Right ventricle myocardium superior (tissue), 1 donor: Measurements from ENCODE around the gene ZNF48. TPM values are rescaled to one million over a fixed set of nuclear protein-coding genes. Genes with fewer than 3 reads are reported as not detected.
A peak's percentile ranks its signal among the peaks of the same experiment; 100 is the strongest.
"Not testable (repeated sequence)": the region's sequence is repeated elsewhere in the genome, so short reads cannot be mapped to it uniquely, and the experiment has no call there.

ENCODE experiments used
- ATAC-seq: fragments of 200-7000 bp; cut with Tn5 transposase; one replicate; pipeline ENCODE4 v1.9.1; 2020; ENCODE audit warnings: mild to moderate bottlenecking; ENCODE audit not compliant: poor library complexity
- DNase-seq: peaks from one replicate; pipeline ENCODE4 v3.0.0-alpha.2; 2020
- intact Hi-C: fragments of 100-400 bp; cut with DNase I; formaldehyde crosslinking; loops from one replicate; pipeline ENCODE4 v1.11.2; 2022
- total RNA-seq: library from RNA; stranded (reverse); fragmentation: NEBNext Ultra II Directional; extraction: Animal tissue kit (Norgen Biotek cat#: 25700); gene quantifications from one replicate; pipeline ENCODE4 v1.2.1, GENCODE V29; 2021
- donor health status: DM: no; HTN: yes; CAD: no; lungs with severe emphysema.

ZNF48 gene
- total RNA-seq, 1 donor from 2014 or later, result 5.1 TPM

DNA sequence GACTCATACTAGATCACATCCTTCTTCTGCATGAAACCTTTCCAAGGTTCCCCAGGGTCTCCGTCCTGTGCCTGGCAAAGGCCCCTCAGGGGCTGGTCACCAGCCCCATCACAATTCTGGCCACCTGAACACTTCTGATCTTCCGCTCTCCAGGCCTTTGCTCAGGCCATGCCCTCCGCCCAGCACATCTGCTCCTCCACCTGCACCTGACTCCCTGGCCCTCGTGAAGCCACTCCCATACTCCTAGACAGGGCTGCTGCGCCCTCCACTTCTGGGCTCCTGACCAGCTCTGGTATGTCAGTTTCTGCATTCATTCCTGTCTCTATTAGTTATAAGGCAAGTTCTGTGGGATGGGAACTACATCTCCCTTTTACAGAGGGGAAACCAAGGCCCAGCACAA is 22.5 kb upstream of the ZNF48 start:
- ATAC-seq (no peak), DNase-seq (no peak)
- intact Hi-C loops, result no loop called here

DNA sequence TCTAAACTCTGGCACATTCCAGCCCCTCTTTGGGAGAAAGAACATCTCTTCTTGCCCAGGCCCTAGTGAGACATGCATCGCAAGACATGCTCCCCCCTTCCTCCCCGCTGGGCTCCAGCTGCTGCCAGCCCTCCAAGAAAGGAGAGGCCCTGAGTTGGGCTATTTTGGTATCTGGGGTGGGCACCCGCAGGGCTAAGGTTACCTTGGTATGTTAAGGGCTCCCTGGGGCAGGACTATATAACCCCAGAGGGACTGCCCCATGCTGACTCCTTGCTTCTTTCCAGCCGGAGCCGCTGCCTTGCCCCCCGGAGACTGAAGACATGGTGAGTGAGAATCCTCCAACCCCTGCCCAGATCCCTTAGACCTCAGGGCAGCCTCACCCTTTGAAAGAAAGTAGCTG is 20.7 kb upstream of the ZNF48 start, which contains the start of gene MYL11:
TSS of gene MYL11 (plus strand) at position 265 of the 400 bp plus-strand sequence. CDS start at position 321, 56 bp downstream.
- ATAC-seq, result no peak
- no peak for DNase-seq
- intact Hi-C loops, result no loop called here

DNA sequence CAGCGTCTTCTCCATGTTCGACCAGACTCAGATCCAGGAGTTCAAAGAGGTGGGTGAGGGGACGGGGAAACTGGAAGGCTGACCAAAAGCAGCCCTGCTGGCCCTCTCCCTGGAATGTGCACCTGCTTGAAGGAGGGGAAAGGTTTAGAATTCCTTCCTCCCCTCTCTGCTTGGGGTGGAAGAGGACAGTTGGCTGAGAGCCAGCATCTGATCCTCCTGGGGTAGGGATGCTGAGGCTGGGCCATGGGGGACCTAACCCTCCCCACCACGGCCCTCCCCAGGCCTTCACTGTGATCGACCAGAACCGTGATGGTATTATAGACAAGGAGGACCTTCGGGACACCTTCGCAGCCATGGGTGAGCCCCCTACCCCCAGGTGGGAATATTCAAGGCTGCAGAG is 19.4 kb upstream of the ZNF48 start:
- intact Hi-C loops, result no loop called here
- DNase-seq (no peak), ATAC-seq (no peak)

DNA sequence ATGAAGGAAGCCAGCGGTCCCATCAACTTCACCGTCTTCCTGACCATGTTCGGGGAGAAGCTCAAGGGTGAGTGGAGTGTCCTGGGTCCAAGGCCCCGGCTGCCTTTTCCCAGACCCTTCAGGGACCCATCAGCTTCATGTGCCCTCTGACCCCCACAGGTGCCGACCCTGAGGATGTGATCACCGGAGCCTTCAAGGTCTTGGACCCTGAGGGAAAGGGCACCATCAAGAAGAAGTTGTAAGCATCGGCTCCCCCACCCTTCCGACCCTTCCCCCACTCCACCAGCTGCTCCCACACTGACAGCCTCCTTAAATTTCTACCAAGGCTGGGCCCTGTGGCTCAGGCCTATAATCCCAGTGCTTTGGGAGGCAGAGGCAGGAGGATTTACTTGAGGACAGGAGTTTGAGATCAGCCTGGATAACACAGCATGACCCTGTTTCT is 18.7 kb upstream of the ZNF48 start:
- DNase-seq, result no peak
- intact Hi-C loops, result no loop called here
- no peak for ATAC-seq

DNA sequence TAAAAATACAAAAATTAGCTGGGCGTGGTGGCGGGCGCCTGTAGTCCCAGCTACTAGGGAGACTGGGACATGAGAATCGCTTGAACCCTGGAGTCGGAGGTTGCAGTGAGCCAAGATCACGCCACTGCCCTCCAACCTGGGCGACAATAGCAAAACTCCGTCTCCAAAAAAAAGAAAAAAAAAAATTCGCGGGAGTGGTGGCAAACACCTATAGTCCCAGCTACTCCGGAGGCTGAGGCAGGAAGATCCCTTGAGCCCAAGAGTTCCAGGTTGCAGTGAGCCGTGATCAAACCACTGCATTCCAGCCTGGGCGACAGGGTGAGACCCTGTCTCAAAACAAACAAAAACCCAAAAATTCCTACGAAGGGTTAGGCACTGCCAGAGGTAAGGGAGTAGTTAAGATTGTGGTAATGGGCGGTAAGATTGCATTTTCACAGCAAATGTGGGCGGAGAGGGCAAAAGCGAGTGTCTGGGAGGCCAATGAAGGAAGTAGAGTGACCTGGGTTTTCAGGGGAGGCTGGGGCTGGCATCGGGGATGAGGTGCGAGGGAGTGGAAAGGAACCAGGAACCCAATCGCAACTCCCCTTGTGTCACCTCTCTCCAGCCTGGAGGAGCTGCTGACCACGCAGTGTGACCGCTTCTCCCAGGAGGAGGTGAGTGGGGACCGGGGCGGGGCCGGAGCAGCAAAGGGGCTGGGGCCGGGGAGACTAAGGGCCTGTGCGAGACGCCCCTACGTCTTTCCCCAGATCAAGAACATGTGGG is 18.0 kb upstream of the ZNF48 start:
- intact Hi-C loops, result no loop called here
- DNase-seq (no peak), ATAC-seq (no peak)

DNA sequence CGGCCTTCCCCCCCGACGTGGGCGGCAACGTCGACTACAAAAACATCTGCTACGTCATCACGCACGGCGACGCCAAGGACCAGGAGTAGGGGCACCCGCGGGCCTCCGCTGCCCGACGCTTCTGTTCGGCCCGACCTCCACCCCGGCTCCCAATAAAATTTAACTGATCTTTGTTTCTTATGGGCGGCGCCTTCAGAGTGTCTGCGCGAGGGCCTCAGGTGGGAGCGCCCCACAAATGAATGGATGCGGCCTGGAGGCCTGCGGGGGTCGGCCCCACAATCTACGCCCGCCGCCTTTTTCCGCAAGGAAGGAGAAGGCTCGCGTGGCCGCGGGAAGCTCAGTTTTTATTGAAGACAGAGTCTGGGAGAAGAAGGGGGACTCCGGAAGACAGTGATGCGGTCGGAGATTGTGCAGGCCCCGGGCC is 17.4 kb upstream of the ZNF48 start:
- ATAC-seq (peak; percentile 84), DNase-seq (peak; percentile 99)
- intact Hi-C loops, result no loop called here

DNA sequence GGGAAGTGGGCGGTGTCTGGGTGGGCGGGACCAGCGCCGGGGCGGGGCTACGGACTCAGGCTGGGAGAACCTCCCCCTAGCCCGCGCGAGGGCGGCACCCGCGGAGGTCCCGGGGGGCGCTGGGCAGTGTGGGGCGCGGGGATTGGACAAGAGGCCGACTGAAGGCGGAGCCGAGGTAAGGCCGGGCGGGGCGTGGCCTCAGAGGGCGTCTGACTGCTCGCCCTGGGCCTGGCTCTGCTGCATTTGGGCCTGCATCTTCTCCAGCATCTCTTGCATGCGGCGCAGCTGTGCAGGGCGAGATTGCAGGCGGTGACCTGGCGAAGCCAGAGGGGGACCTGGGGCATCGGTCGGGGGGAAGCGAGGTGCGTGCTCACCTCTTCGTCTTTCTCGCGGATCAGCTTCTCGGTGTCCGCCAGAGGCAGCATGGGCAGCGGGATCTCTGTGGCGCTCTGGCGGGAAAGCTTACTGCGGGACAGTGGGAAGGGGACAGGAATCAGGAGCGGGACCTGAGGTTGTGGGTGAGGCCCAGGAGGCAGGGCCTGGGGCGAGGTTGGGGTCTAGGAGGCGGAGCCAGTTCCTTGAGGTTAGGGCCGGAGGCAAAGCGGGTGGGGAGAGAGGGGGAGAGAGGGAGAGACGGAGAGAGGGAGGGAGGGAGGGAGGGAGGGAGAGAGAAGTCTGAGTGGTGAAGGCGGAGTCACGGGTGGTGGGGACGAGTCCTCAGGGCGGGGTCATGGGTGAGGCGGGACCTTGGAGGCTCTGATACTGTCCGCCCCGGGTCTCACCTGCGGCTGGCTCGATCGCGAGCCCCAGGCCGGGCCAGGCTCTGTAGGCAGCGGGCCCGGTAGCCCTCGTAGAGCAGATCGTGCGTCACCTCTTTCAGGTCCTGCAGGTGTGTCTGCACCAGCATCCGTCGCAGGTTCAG is 16.7 kb upstream of the ZNF48 start:
- intact Hi-C loops, result no loop called here
- ATAC-seq, result peak; percentile 97
- peak; percentile 99 for DNase-seq

DNA sequence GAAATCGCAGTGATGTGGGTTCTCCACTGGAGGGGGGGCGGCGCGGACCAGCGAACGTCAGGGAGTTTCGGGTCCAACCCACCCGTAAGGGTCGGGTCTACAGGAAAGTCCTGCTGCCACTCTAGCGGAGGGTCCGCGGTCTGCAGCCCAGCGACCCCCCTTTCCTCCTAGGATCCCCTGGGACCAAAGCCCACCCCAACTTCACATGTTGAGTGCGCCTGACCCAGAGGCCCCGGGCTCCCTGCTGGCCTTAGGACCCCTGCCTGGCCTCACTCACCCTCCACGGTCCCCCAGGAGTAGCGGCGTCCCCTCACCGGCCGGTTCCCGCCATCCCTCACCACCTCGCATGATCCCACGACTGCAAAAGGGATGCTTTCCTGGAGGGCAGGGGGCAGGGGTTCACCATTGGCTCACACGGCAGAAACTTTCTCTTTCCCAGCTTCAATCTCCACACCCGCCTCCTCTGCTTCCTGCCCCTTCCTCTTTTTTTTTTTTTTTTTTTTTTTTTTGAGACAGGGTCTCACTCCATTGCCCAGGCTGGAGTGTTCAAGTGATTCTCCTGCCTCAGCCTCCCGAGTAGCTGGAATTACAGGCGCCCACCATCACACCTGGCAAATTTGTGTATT is 15.9 kb upstream of the ZNF48 start:
- intact Hi-C loops, result no loop called here
- no peak for ATAC-seq
- DNase-seq, result no peak

DNA sequence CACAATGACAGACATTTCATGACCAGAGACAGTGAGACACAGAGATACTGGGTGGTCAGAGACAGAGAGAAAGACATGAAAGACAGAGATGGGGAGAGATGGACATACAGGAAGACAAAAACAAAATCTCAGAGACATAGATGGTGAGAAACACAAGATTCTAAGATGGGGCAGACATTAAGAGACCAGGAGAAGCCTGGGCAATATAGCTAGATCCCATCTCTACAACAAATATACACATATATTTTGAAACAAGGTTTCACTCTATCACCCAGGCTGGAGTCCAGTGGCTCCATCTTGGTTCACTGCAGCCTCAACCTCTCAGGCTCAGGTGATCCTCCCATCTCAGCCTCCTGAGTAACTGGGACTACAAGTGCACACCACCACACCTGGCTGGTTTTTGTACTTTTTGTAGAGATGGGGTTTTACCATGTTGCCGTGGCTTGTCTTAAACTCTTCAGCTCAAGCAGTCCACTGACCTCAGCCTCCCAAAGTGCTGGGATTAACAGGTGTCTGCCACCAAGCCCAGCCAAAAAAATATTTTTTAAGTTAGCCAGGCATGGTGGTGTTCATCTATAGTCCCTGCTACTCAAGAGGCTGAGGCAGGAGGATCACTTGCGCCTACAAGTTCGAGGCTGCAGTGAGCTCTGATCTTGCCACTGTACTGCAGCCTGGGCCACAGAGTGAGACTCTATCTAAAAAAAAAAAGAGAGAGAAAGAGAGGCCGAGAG is 15.0 kb upstream of the ZNF48 start:
- ATAC-seq, result no peak
- no peak for DNase-seq
- intact Hi-C loops, result no loop called here

DNA sequence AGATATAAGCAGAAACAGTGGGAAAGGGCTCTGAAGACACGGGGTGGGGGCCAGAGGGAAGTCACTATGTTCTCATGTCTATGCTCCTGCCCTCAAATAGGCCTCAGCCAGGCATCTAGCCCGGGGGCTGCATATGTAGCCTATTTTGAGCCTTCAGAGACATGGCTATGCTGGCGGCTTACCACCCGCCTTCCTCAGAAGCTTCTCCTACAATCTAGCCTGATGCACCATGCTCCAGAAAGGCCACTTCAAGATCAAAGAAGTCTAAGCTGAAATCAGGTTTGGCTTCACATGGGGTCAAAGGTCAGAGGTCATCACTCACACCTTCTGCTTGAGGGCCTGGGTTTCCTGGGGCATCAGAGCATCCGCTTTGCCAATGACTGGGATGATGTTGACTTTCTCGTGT is 14.4 kb upstream of the ZNF48 start:
- no peak for ATAC-seq
- DNase-seq, result no peak

DNA sequence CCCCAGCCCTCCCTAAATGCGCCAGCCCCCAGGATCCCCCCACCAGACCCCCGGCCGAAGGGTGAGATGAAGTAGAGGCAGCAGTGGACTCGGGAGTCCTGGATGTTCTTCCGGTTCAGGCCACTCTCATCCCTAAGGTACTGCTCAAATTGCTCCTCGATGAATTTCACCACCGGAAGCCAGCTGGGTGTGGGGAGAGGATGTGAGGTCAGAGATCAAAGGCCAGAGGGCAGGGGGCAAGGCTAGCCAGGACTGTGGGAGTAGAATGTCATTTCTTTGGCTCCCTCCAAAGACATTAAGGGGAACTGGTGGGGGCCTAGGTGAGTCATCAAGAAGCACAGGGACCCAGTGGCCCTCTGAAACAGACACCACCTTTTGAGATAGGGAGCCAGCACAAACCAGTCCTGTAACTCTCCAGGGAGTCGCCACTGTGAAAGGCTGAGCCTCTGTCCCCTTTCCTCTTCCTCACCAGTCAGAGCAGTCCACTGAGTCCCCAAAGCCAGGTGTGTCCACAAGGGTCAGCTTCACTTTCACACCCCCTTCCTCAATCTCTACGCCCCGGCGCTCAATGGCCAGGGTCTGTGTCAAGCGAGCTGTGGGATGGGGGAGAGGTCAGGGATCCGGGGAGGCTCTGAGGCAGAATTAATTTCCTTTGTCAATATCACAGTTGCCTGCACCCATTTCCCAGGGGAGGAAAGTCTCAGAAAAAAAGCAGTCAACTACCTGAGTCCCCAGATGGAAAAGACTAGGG is 13.8 kb upstream of the ZNF48 start:
- ATAC-seq (no peak), DNase-seq (no peak)
- intact Hi-C loops, result no loop called here

More for the DNA sequence above, 14.4 kb upstream of the ZNF48 start:
- intact Hi-C loops, result no loop called here

DNA sequence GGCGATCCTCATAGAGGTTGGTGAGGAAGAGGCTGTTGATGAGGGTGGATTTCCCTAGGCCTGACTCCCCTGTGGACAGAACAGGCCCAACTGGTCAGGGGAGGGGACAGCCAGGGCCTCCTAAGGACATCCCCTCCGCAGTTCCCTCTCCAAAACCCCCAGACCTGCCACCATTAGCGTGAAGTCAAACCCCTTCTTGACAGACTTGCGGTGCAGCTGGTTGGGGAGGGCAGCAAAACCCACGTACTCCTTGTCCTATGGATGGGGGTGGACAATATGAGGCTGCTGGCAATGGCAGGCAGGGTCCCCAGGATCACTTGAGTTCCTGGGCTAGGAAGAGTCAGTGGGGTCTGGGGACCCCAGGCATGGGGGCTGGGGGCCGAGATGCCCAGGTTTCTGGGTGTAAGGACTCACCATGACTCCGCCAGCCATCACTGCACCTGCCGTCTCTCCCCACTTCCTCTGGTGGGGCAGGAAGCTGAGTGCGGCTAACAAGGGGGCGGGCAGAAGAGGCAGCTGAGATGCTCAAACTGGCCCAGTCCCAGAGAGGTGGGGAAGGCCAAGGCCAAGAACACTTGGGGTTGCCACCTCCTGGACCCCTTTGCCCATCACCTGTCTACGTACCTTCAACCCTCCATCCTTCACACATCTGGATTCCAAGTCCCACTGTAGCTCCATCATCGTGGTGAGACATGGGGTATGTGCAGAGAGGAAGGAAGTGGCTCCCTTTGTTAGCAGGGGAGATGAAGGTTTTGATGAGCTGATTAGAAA is 12.9 kb upstream of the ZNF48 start, which contains the start of gene SEPTIN1:
TSS of gene SEPTIN1 (minus strand) at position 451 of the 771 bp plus-strand sequence. CDS start at position 432, 19 bp downstream.
- ATAC-seq (no peak), DNase-seq (no peak)
- intact Hi-C loops, result no loop called here

DNA sequence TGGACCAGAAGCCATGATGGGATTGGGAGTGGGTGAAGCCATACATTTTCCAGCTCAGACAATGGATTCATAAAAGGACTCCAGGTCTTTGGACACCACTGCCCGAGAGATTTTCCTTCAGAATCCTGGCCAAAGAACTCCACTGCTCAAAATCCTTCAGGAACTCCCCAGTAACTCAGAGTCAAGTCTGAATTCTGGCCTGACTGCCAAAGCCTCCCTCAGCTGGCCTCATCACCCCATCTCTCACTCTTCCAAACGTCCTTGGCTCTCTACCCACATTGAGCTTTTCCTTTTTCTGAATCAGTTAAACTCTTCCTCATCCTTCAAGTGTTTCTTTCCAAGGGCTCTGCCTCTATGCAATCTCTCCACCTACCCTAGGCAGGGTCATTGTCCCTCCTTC is 11.7 kb upstream of the ZNF48 start:
- DNase-seq (no peak), ATAC-seq (no peak)
- intact Hi-C loops, result no loop called here

DNA sequence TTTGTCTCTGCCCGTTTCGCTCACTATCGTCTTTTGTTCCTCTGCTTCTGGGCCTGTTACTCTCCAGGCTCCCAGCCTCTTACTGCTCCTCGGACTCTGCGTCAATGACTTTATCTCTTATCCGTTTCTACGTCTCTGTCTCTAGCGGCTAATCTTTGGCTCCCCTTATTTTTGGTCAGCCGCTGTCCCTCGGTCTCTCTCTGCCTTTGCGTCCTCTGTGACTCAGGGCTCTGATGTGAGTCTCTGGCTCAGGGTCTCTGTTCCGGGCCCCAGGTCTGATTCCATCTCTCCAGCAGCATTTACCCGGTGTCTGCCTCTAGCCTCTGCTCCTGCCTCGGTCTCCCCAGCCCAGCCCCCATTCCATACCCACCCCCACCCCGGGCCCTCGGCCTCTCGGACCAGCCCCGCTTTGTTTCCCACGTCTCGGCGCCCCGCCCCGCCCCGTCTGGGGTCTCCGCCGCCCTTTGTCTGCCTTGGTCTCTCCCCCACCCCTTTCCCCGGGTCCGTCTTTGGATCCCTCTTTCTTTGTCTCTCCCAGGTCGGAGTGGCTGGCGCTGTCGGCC is 547 bp upstream of the ZNF48 start:
- peak; percentile 37 for ATAC-seq
- intact Hi-C loops, result no loop called here
- DNase-seq, result no peak

DNA sequence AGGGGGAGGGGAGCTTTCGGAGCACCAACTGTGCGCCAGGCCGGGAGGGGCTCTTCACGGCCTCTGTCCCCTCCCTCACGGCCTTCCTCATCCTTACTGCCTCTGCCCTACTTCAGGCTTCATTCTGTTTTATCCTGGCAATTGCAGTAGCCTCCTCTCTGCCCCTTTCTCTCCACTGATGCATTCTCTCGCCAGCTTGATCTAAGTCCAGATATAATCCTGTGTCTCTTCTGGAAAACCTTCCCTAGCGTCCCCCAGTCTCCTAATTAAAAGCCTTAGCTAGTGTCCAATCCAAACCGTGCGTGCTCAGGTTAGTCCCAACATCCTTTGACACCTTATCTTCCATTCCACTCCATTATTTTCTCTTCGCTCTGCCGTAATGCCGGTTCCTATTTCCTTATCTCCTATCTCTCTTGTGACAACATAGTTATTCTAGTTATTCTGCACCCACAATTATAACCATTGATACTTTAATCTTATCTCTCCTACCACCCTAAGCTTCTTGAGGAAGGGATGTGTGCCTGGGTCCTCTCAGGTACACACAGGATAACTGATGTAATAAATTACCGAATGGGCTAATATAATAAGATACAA is 869 bp downstream of the ZNF48 start:
- ATAC-seq (no peak), DNase-seq (no peak)
- intact Hi-C loops, result no loop called here

DNA sequence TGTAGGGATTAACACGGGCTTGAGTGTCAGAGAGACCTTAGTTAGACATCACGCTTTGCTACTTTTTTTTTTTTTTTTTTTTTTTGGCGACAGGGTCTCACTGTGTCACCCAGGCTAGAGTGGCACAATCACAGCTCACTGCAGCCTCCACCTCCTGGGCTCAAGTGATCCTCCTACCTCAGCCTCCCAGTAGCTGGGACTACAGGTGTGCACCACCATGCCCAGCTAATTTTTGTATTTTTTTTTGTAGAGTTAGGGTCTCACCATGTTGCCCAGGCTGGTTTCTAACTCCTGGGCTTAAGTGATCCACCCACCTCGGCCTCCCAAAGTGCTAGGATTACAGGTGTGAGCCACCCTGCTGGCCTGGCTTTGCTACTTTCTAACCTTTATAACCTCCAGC is 1.4 kb downstream of the ZNF48 start:
- ATAC-seq, DNase-seq, intact Hi-C loops: not testable (repeated sequence)
